Lower leg skin (tissue), 4 donors: ENCODE measurements around the gene GSE1. TPM values are rescaled to one million over a fixed set of nuclear protein-coding genes. Genes with fewer than 3 reads are reported as not detected.

ENCODE experiments used
- DNase-seq, 2 donors: peaks; one replicate each; pipeline ENCODE4 v3.0.0-alpha.2; 2019; ENCODE audit warnings: low spot score in 2 of 2
- H3K4me3 ChIP-seq: fragments of 200-600 bp; sonication (generic); 2 replicates; pipeline ENCODE4 v1.5.1; 2017; ENCODE audit warnings: mild to moderate bottlenecking, low read depth; ENCODE audit not compliant: poor library complexity, severe bottlenecking
- POLR2A ChIP-seq, 2 donors: fragments of 450-650 bp; IDR thresholded peaks; one replicate each; pipeline ENCODE4 v1.6.1; 2016 to 2017; ENCODE audit warnings: antibody characterized with exemption in 2 of 2, mild to moderate bottlenecking in 1 of 2, moderate library complexity in 1 of 2
- WGBS, 2 donors: methylation state at CpG; one replicate each; pipeline ENCODE4 v1.1.5; 2018; 5-methylcytosine and 5-hydroxymethylcytosine counted together
- intact Hi-C: fragments of 100-400 bp; cut with DNase I; formaldehyde crosslinking; loops from one replicate; pipeline ENCODE4 v1.15.0; 2023; ENCODE audit warnings: low total_unique reads
- total RNA-seq, 4 donors: library from RNA; depleted of rRNA; stranded (reverse); fragments of >200 nt; gene quantifications; one replicate each; pipeline ENCODE4 v1.1.0, GENCODE V29; 2016
- TF ChIP-seq, protein P1 (sequence below), 3 donors: fragments of 450-650 bp; IDR thresholded peaks; one replicate each; pipeline ENCODE4 v1.5.1; 2016; ENCODE audit warnings: antibody characterized with exemption in 3 of 3, mild to moderate bottlenecking in 3 of 3, moderate library complexity in 2 of 3

GSE1 gene
- total RNA-seq, 4 donors from 2014 or later, result 62.9 to 113 (median 69.9) TPM

DNA sequence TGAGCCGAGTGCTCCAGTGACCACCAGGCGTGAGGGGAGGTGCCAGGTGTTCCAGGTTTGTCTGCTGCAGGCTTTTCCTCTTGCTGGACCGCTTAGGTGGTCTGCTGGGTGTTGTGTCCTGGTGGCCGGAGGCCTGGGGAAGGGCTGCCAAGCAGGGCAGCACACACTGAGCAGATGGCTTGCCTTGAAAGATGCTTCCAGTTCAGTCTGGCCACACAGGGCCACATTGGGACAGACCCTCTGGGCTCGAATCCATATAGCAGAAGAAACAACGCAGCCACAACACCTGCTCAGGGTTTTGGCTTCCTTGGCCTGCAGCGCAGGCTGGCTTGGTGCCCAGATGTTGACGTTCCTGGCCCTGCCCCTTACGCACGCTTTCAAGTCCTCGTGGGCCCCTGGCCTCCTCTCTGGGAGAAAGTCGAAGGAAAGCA, 50.8 kb downstream of the GSE1 start:
- H3K4me3 ChIP-seq, result no peak overlapping the region
- intact Hi-C loops, result no loop called here
- 69 to 71% methylated on average over 12 of the region's 12 CpGs for WGBS, 2 donors
- no peak for DNase-seq
- TF ChIP-seq, protein P1, sequence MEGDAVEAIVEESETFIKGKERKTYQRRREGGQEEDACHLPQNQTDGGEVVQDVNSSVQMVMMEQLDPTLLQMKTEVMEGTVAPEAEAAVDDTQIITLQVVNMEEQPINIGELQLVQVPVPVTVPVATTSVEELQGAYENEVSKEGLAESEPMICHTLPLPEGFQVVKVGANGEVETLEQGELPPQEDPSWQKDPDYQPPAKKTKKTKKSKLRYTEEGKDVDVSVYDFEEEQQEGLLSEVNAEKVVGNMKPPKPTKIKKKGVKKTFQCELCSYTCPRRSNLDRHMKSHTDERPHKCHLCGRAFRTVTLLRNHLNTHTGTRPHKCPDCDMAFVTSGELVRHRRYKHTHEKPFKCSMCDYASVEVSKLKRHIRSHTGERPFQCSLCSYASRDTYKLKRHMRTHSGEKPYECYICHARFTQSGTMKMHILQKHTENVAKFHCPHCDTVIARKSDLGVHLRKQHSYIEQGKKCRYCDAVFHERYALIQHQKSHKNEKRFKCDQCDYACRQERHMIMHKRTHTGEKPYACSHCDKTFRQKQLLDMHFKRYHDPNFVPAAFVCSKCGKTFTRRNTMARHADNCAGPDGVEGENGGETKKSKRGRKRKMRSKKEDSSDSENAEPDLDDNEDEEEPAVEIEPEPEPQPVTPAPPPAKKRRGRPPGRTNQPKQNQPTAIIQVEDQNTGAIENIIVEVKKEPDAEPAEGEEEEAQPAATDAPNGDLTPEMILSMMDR (IDR thresholded peaks at IDR 0.05), result no peak
- TF ChIP-seq POLR2A (IDR thresholded peaks at IDR 0.05), result no peak

DNA sequence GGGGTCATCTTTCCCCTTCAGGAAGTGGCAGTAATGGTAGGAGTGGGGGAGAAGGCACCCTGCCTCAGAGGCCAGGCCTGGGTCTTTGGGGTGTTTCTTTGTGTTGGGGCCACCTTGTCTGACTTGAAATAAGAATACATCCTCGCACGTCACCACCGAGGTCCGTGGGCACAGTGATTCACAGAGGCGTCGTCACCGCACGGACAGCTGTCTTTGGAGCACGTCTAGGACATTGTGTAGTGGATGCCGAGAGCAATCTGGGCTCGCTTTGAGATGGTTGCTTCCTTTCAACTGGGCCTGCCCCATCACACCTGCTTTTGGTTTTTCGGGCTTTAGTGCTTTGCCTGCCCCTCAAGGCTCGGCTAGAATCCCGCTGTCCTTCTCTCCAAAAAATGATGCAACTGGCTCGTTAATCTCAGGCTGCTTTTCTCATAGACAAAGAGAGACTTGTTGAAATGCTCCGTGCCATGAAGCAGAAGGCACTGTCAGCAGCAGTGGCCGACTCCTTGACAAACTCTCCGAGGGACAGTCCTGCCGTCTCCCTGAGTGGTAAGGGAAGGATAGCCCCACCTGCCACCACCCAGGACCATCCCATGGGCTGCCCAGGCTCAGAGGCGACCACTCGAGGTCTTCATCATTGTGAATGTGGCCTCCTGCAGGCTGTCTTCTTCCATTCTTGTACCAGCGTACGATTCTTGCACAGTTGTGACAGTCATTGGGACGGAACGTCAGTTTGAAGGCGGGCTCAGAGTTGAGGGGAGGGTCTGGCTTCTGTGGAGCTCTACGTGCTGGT, 51.7 kb downstream of the GSE1 start:
- WGBS, 2 donors, result 89% methylated on average over 27 of the region's 27 CpGs
- no peak for DNase-seq
- no peak overlapping the region for H3K4me3 ChIP-seq
- TF ChIP-seq POLR2A (IDR thresholded peaks at IDR 0.05), result no peak
- TF ChIP-seq, protein P1 (IDR thresholded peaks at IDR 0.05), result no peak
- intact Hi-C loops, result no loop called here

DNA sequence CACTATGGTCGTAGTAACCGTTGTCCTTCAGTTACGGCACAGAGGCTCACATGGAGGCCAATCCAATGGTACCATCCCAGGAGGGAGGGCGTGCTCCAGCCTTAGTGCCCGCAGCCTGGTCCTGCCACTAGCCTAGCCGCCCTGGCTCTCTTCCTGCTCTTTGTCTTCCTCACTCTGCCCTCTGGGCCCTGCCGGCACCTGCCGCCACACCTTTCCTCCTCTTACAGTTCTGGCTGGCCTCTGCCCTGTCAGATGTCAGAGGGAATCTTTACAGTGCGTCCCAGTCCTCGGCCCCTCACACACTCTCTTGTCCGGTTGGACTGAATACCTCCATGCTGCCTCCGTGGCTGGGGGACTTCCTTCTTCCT, 52.2 kb downstream of the GSE1 start:
- TF ChIP-seq POLR2A (IDR thresholded peaks at IDR 0.05), result no peak
- intact Hi-C loops, result no loop called here
- no peak overlapping the region for H3K4me3 ChIP-seq
- 93 to 94% methylated on average over 12 of the region's 12 CpGs for WGBS, 2 donors
- no peak for DNase-seq

DNA sequence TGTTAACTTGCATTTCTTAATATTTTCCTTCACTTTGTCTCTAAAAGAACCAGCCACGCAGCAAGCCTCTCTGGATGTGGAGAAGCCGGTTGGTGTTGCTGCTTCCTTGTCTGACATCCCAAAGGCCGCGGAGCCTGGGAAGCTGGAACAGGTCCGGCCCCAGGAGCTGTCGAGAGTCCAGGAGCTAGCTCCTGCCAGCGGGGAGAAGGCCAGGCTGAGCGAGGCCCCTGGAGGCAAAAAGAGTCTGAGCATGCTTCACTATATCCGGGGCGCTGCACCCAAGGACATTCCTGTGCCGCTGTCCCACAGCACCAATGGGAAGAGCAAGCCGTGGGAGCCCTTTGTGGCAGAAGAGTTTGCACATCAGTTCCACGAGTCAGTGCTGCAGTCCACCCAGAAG, 52.8 kb downstream of the GSE1 start:
- no peak overlapping the region for H3K4me3 ChIP-seq
- no peak for TF ChIP-seq POLR2A (IDR thresholded peaks at IDR 0.05)
- TF ChIP-seq, protein P1 (IDR thresholded peaks at IDR 0.05), result no peak
- intact Hi-C loops, result no loop called here
- 74 to 85% methylated on average over 10 to 13 of the region's 13 CpGs for WGBS, 2 donors
- no peak for DNase-seq

DNA sequence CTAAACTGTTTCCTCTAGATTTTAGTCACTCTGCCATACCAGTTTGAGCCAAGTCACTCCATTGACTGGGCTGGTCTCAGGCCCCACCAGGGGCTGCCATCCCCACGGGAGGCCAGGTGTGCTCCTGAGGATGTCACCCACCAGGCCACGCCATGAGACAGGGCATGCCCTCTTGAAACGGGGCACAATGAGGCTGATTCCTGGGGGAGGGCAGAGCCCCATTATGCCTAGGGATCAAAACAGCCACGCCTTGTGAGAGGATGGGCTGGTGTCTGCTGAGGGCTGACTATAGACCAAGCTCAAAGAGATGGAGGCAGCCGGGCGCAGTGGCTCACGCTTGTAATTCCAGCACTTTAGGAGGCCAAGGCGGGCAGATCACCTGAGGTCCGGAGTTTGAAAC, 54.1 kb downstream of the GSE1 start:
- no peak overlapping the region for H3K4me3 ChIP-seq
- peak in 1 of 2 donors; percentile 84 for DNase-seq
- intact Hi-C loops, result no loop called here
- TF ChIP-seq, protein P1 (IDR thresholded peaks at IDR 0.05), result no peak
- no peak for TF ChIP-seq POLR2A (IDR thresholded peaks at IDR 0.05)
- 77 to 89% methylated on average over 4 to 9 of the region's 9 CpGs for whole genome bisulfite sequencing, 2 donors

DNA sequence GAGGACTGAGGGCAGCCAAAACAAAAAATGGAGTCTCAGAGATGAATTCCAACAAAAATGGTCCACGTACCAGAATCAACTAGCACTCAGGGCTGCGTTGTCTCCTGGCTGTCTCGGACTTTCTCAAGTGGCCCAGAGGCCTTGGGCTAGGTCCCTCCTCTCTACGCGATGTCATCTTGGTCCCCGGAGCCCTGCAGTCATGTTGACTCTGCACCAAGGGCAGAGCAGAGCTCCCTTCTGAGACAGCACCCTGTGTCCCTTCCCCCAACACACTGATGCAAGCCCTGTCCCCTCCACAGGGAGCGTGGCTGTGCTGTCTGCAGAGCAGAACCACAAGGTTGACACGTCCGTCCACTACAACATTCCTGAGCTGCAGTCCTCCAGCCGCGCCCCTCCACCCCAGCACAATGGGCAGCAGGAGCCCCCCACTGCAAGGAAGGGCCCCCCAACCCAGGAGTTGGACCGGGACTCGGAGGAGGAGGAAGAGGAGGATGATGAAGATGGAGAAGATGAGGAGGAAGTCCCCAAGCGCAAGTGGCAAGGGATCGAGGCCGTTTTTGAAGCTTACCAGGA, 54.8 kb downstream of the GSE1 start:
- no peak overlapping the region for H3K4me3 ChIP-seq
- 91 to 96% methylated on average over 16 of the region's 16 CpGs for WGBS, 2 donors
- no peak for TF ChIP-seq POLR2A (IDR thresholded peaks at IDR 0.05)
- TF ChIP-seq, protein P1 (IDR thresholded peaks at IDR 0.05), result no peak
- no peak for DNase-seq
- intact Hi-C loops, result no loop called here
